GM18505 (cell line): ENCODE measurements around the gene NPM1.

Experiments
- ATAC-seq: cut with Tn5 transposase; IDR thresholded peaks from one replicate; pipeline ENCODE4 v1.9.1; 2021; ENCODE audit not compliant: unreplicated experiment
- POLR2A ChIP-seq: IDR thresholded peaks from 4 replicates; pipeline ENCODE4 v1.6.1; 2011; ENCODE audit warnings: borderline replicate concordance; ENCODE audit not compliant: insufficient read depth, insufficient read length; ENCODE audit errors: extremely low read depth

NPM1 gene

GRCh38 chr5:171421331-171422262, 33.9 kb downstream of the NPM1 start:
- no peak for TF ChIP-seq POLR2A

GRCh38 chr5:171422495-171422894, 34.8 kb downstream of the NPM1 start:
- no peak for ATAC-seq
- no peak for TF ChIP-seq POLR2A

More at GRCh38 chr5:171421331-171422262, 33.9 kb downstream of the NPM1 start:
- no peak for ATAC-seq

- ATAC-seq, result no peak
- TF ChIP-seq POLR2A, result no peak
Measured at GRCh38 chr5:171422902-171423663, 35.4 kb downstream of the NPM1 start.

- no peak for ATAC-seq
- TF ChIP-seq POLR2A, result no peak
Measured at GRCh38 chr5:171424726-171425125, 37.1 kb downstream of the NPM1 start.

GRCh38 chr5:171425596-171426244, 38.1 kb downstream of the NPM1 start:
- no peak for TF ChIP-seq POLR2A
- no peak for ATAC-seq

- TF ChIP-seq POLR2A, result no peak
- ATAC-seq, result no peak
Measured at GRCh38 chr5:171426266-171426665, 38.6 kb downstream of the NPM1 start.

GRCh38 chr5:171426680-171427079, 39.0 kb downstream of the NPM1 start:
- no peak for TF ChIP-seq POLR2A
- ATAC-seq, result no peak

GRCh38 chr5:171427318-171428167, 39.9 kb downstream of the NPM1 start:
- ATAC-seq, result no peak
- no peak for TF ChIP-seq POLR2A

GRCh38 chr5:171428168-171428696, 40.6 kb downstream of the NPM1 start:
- no peak for ATAC-seq
- no peak for TF ChIP-seq POLR2A

GRCh38 chr5:171428809-171429542, 41.3 kb downstream of the NPM1 start:
- no peak for ATAC-seq
- TF ChIP-seq POLR2A, result no peak

GRCh38 chr5:171429543-171429910, 41.9 kb downstream of the NPM1 start:
- no peak for ATAC-seq
- no peak for TF ChIP-seq POLR2A
